Caco-2 (cell line): ENCODE measurements around the gene SIT1. TPM values are rescaled to one million over a fixed set of nuclear protein-coding genes. Genes with fewer than 3 reads are reported as not detected.
A peak's percentile ranks its signal among the peaks of the same experiment; 100 is the strongest.

Source experiments
- BruUV-seq: library from RNA; stranded (reverse); fragments of 400-500 nt; replicated peaks from 2 replicates; lab custom pipeline; 2021; lab: Mats Ljungman, UMichigan
- CTCF ChIA-PET: fragments of 300-600 bp; sonication (Branson Sonifier 250); formaldehyde crosslinking; loops from one replicate; lab custom pipeline; 2022; ENCODE audit warnings: antibody characterized with exemption; lab: Charles Lee
- POLR2A ChIA-PET: fragments of 300-600 bp; sonication (Branson Sonifier 250); formaldehyde crosslinking; loops from one replicate; lab custom pipeline; 2022; ENCODE audit warnings: antibody characterized with exemption; lab: Charles Lee
- DNase-seq, 2 experiments: peaks; one replicate each; pipeline versions ENCODE4 v3.0.0 to v3.0.0-alpha.2; 2020 to 2022
- H3K27me3 ChIP-seq: replicated peaks from 2 replicates; pipeline ENCODE4 v1.6.0; 2011; ENCODE audit warnings: low read length; ENCODE audit not compliant: control insufficient read depth, insufficient read depth
- H3K36me3 ChIP-seq: 2 replicates; pipeline ENCODE4 v1.5.1; 2011; ENCODE audit warnings: low read length; ENCODE audit not compliant: control insufficient read depth, insufficient read depth
- H3K4me1 ChIP-seq: fragments of 250-450 bp; sonication (Bioruptor Pico); 2 replicates; pipeline ENCODE4 v1.5.1; 2020; ENCODE audit warnings: mild to moderate bottlenecking
- H3K4me3 ChIP-seq: 2 replicates; pipeline ENCODE4 v1.5.1; 2011; ENCODE audit warnings: low read depth, mild to moderate bottlenecking, control low read depth, low read length
- H3K9me3 ChIP-seq: fragments of 250-450 bp; sonication (Bioruptor Pico); 2 replicates; pipeline ENCODE4 v1.5.1; 2020; ENCODE audit warnings: mild to moderate bottlenecking, moderate library complexity
- H3K27ac Mint-ChIP-seq: one replicate; pipeline ENCODE4 v1.8.0; 2022; ENCODE audit warnings: mixed read lengths; ENCODE audit not compliant: unreplicated experiment
- H3K27me3 Mint-ChIP-seq: one replicate; pipeline ENCODE4 v1.8.0; 2022; ENCODE audit warnings: mixed read lengths; ENCODE audit not compliant: insufficient read depth, unreplicated experiment
- H3K36me3 Mint-ChIP-seq: one replicate; pipeline ENCODE4 v1.8.0; 2022; ENCODE audit warnings: mild to moderate bottlenecking, mixed read lengths; ENCODE audit not compliant: insufficient read depth, unreplicated experiment
- H3K4me1 Mint-ChIP-seq: one replicate; pipeline ENCODE4 v1.8.0; 2022; ENCODE audit warnings: low read depth, mixed read lengths; ENCODE audit not compliant: unreplicated experiment
- H3K4me3 Mint-ChIP-seq: one replicate; pipeline ENCODE4 v1.8.0; 2022; ENCODE audit warnings: mild to moderate bottlenecking, moderate library complexity, mixed read lengths; ENCODE audit not compliant: unreplicated experiment
- H3K9me3 Mint-ChIP-seq: one replicate; pipeline ENCODE4 v1.8.0; 2022; ENCODE audit warnings: mixed read lengths; ENCODE audit not compliant: unreplicated experiment
- intact Hi-C: fragments of 100-400 bp; cut with micrococcal nuclease; formaldehyde crosslinking; loops from one replicate; pipeline ENCODE4 v1.10.0; 2022; ENCODE audit not compliant: unreplicated experiment
- total RNA-seq: library from RNA; stranded (reverse); gene quantifications from 2 replicates; pipeline ENCODE4 v1.2.3, GENCODE V29; 2022
- TF ChIP-seq, protein P1 (sequence below), 2 experiments: fragments of 200-600 bp in 1 of 2; IDR thresholded peaks; 1 replicate in 1 of 2; 2 replicates in 1 of 2; pipeline versions ENCODE4 v1.5.1 to v1.8.0; 2011 to 2022; ENCODE audit warnings: antibody characterized with exemption in 1 of 2, control low read depth in 1 of 2, inconsistent platforms in 1 of 2, low read depth in 1 of 2, low read length in 1 of 2, mild to moderate bottlenecking in 1 of 2, moderate library complexity in 1 of 2; ENCODE audit not compliant: insufficient read depth in 1 of 2, severe bottlenecking in 1 of 2, unreplicated experiment in 1 of 2

Gene SIT1
- total RNA-seq, 1 experiment from 2014 or later = not detected

DNA sequence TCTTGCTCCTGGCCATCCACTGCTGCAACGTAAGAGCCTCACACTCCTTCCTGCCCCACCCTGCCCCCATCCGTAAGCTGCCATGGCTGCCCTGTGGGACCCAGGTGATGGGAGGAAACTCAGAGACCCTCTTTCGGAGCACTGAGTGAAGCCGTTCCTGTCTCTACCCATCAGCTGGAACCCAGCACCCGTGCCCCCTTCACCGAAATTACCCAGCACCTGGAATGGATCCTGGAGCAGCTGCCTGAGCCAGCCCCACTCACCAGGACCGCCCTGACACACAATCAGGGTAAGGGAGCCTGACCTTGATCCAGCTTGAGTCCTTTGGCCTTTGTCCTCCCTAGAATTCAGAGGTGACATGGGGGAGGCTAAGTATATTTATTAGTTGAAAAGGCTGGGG, 42.5 kb downstream of the SIT1 start:
- no TSS peak for BruUV-seq
- H3K9me3 ChIP-seq = no peaks in the 10 kb centered on the region
- no peak for DNase-seq
- POLR2A ChIA-PET = no interaction called here
- no peaks in the 10 kb centered on the region for H3K36me3 ChIP-seq
- CTCF ChIA-PET = interaction anchor here (0.8 kb wide), 1 partner anchor 88 kb away, joined by 3 read pairs; no protein-coding TSS in a partner anchor
- no peak overlapping the region for H3K4me3 Mint-ChIP-seq
- TF ChIP-seq, protein P1, sequence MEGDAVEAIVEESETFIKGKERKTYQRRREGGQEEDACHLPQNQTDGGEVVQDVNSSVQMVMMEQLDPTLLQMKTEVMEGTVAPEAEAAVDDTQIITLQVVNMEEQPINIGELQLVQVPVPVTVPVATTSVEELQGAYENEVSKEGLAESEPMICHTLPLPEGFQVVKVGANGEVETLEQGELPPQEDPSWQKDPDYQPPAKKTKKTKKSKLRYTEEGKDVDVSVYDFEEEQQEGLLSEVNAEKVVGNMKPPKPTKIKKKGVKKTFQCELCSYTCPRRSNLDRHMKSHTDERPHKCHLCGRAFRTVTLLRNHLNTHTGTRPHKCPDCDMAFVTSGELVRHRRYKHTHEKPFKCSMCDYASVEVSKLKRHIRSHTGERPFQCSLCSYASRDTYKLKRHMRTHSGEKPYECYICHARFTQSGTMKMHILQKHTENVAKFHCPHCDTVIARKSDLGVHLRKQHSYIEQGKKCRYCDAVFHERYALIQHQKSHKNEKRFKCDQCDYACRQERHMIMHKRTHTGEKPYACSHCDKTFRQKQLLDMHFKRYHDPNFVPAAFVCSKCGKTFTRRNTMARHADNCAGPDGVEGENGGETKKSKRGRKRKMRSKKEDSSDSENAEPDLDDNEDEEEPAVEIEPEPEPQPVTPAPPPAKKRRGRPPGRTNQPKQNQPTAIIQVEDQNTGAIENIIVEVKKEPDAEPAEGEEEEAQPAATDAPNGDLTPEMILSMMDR (IDR thresholded peaks at IDR 0.05; ENCODE audit: insufficient read depth in 1 of 2, low read depth in 1 of 2, low read length in 1 of 2, severe bottlenecking in 1 of 2, unreplicated experiment in 1 of 2) = no peak
- no peak overlapping the region for H3K4me3 ChIP-seq
- intact Hi-C loops = no loop called here
- H3K27ac Mint-ChIP-seq = no peak overlapping the region
- peaks cover 13% of the 10 kb centered on the region for H3K4me1 Mint-ChIP-seq
- peaks cover 4% of the 10 kb centered on the region; the same call in 1 of the 2 replicates for H3K4me1 ChIP-seq
- H3K27me3 Mint-ChIP-seq = no peaks in the 10 kb centered on the region
- H3K9me3 Mint-ChIP-seq = no peaks in the 10 kb centered on the region
- H3K36me3 Mint-ChIP-seq = peaks cover 17% of the 10 kb centered on the region
- H3K27me3 ChIP-seq = no peaks in the 10 kb centered on the region

DNA sequence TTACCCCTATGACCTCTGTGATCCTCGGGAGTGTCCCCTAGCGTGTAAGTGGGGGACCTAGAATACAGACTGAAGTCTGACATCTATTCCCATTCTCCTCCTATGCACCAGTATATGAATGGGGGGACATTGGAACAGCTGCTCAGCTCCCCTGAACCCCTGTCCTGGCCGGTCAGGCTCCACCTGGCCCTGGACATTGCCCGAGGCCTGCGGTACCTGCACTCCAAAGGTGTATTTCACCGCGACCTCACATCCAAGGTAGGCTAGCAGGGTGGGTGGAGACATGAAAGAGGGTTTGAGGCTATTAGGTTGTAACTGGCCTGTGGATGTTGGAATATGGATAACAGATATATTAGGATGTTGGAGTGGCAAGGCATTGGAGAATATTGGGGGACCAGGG, 44.0 kb downstream of the SIT1 start:
- no peak for DNase-seq
- BruUV-seq = no TSS peak
- Histone ChIP-seq H3K9me3 (no peaks in the 10 kb centered on the region), H3K36me3 (no peaks in the 10 kb centered on the region), H3K27me3 (no peaks in the 10 kb centered on the region), H3K4me3 (no peak overlapping the region), H3K4me1 (peaks cover 12% of the 10 kb centered on the region; the same call in 1 of the 2 replicates)
- Mint-ChIP-seq H3K4me1 (peaks cover 23% of the 10 kb centered on the region), H3K27me3 (no peaks in the 10 kb centered on the region), H3K27ac (no peak overlapping the region), H3K4me3 (no peak overlapping the region), H3K36me3 (peaks cover 17% of the 10 kb centered on the region), H3K9me3 (no peaks in the 10 kb centered on the region)
- TF ChIP-seq, protein P1 (IDR thresholded peaks at IDR 0.05; ENCODE audit: insufficient read depth in 1 of 2, low read depth in 1 of 2, low read length in 1 of 2, severe bottlenecking in 1 of 2, unreplicated experiment in 1 of 2) = no peak
- intact Hi-C loops = no loop called here
- CTCF ChIA-PET = no interaction called here
- POLR2A ChIA-PET = no interaction called here

DNA sequence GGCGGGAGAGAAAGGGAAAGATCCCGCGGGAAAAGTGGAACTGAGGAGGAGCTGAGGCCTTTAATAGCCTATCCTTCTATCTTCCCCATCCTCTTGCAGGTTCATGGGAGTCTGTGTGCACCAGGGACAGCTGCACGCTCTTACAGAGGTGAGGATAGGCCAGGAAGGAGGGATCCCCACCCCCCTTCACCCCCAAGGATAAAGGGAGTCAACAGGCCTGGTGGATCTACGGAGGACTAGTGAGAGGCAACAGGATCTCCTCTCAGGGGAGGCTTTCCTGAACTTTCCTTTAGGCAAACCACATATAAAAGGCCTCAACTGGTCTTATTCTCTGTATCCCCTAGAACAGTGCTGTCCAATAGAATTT, 44.6 kb downstream of the SIT1 start:
- no peaks in the 10 kb centered on the region for H3K27me3 Mint-ChIP-seq
- Histone ChIP-seq H3K9me3 (no peaks in the 10 kb centered on the region), H3K4me1 (peaks cover 12% of the 10 kb centered on the region; the same call in 1 of the 2 replicates), H3K27me3 (no peaks in the 10 kb centered on the region), H3K36me3 (no peaks in the 10 kb centered on the region), H3K4me3 (peak overlapping the region; percentile 92)
- TF ChIP-seq, protein P1 (IDR thresholded peaks at IDR 0.05; ENCODE audit: insufficient read depth in 1 of 2, low read depth in 1 of 2, low read length in 1 of 2, severe bottlenecking in 1 of 2, unreplicated experiment in 1 of 2) = no peak
- no peak for DNase-seq
- intact Hi-C loops = no loop called here
- ChIA-PET POLR2A (no interaction called here), CTCF (interaction anchor here (0.8 kb wide), 1 partner anchor 52 kb away, joined by 4 read pairs; no protein-coding TSS in a partner anchor)
- H3K4me3 Mint-ChIP-seq = peak overlapping the region; percentile 76
- H3K27ac Mint-ChIP-seq = no peak overlapping the region
- peaks cover 17% of the 10 kb centered on the region for H3K36me3 Mint-ChIP-seq
- H3K9me3 Mint-ChIP-seq = no peaks in the 10 kb centered on the region
- H3K4me1 Mint-ChIP-seq = peaks cover 23% of the 10 kb centered on the region
- BruUV-seq = TSS peak; percentile 40
